ENCODE data around the gene FBXO2. TPM values are rescaled to one million over a fixed set of nuclear protein-coding genes. Genes with fewer than 3 reads are reported as not detected.
A peak's percentile ranks its signal among the peaks of the same experiment; 100 is the strongest.

FBXO2 gene
- total and polyA plus RNA-seq, 10 of the 15 experiments (the other 5 are each of a cell fraction or from before 2014, with no cell fraction given): 0.06 to 0.41 (median 0.18) TPM; not detected in 4

- CTCF ChIA-PET: no interaction called here
- RAD21 ChIA-PET (ENCODE audit: unreplicated experiment): interaction anchor here (0.8 kb wide), 1 partner anchor 40 kb away, joined by 3 read pairs; the partner anchor contains the start of gene FBXO6
- in situ Hi-C loops (cut with MboI): no loop called here
- H3K27me3 ChIP-seq (replicated peaks in 1 of 2; ENCODE audit: control insufficient read depth in 2 of 2, insufficient read depth in 2 of 2, low read length in 1 of 2): peaks cover 2 to 7% of the 10 kb centered on the region in 2 experiments
- no peak overlapping the region for H2AFZ ChIP-seq (ENCODE audit: control insufficient read depth, low read depth, low read length)
- POLR2A ChIA-PET: no interaction called here
- 2% methylated on average over 8 of the region's 8 CpGs for WGBS (ENCODE audit: insufficient coverage, insufficient replicate concordance, low lambda C conversion rate, missing lambda C conversion rate)
- TF ChIP-seq FOXM1 (IDR thresholded peaks at IDR 0.05; ENCODE audit: low read depth, low read length) (no peak), HCFC1 (IDR thresholded peaks at IDR 0.05; ENCODE audit: low read length) (no peak), LARP7 (IDR thresholded peaks at IDR 0.05) (no peak), ZNF687 (IDR thresholded peaks at IDR 0.05) (no peak), POLR2AphosphoS2 (IDR thresholded peaks at IDR 0.05; ENCODE audit: low read depth, low read length) (no peak), SPI1 (IDR thresholded peaks at IDR 0.05; ENCODE audit: borderline replicate concordance, insufficient read depth, low read depth, low read length) (peak; percentile 21; the same call in 1 of the 2 replicates), PAX8 (IDR thresholded peaks at IDR 0.05) (no peak), MXI1 (IDR thresholded peaks at IDR 0.05; ENCODE audit: low read depth, low read length) (no peak), MEF2B (IDR thresholded peaks at IDR 0.05; ENCODE audit: partially characterized antibody, poor library complexity, severe bottlenecking) (peak; percentile 69)
- no peak overlapping the region for H3K4me3 ChIP-seq
- no peak overlapping the region for H3K27ac ChIP-seq (ENCODE audit: control insufficient read depth, insufficient read depth)
- H3K79me2 ChIP-seq (ENCODE audit: control insufficient read depth, insufficient read depth, low read length): no peaks in the 10 kb centered on the region
- FAIRE-seq (no peak), DNase-seq (ENCODE audit: low read depth, low spot score) (no peak), ATAC-seq (peak; percentile 58)
- no peak overlapping the region for H3K4me2 ChIP-seq (ENCODE audit: control insufficient read depth, insufficient read depth)
- no peak overlapping the region for H3K9ac ChIP-seq (ENCODE audit: control insufficient read depth, insufficient read depth, low read length)
- no peaks in the 10 kb centered on the region; the same call in 1 of the 2 replicates for H3K4me1 ChIP-seq (ENCODE audit: control insufficient read depth, insufficient read depth, low read length)
- no peaks in the 10 kb centered on the region for H3K9me3 ChIP-seq (replicated peaks; ENCODE audit: control insufficient read depth, insufficient read depth, low read length)
- SMC1A ChIA-PET (ENCODE audit: uncharacterized antibody, unreplicated experiment): no interaction called here
- no TSS peak for BruUV-seq (replicated peaks)
- intact Hi-C loops (cut with micrococcal nuclease; ENCODE audit: unreplicated experiment): no loop called here
- no peaks in the 10 kb centered on the region for H4K20me1 ChIP-seq (ENCODE audit: control insufficient read depth, insufficient read depth)
- no peaks in the 10 kb centered on the region for H3K36me3 ChIP-seq (ENCODE audit: control insufficient read depth in 2 of 2, insufficient read depth in 2 of 2, low read length in 1 of 2)
Observed at GRCh38 chr1:11703357-11704193, 49.3 kb upstream of the FBXO2 start.

Data from GM12878 (cell line).